ENCODE measurements around the gene COX19. TPM values are rescaled to one million over a fixed set of nuclear protein-coding genes. Genes with fewer than 3 reads are reported as not detected.

The COX19 gene
- total and polyA plus RNA-seq, 2 of the 13 experiments (the other 11 are each of a cell fraction or from before 2014, with no cell fraction given) = 11.5 to 21.7 TPM

DNA sequence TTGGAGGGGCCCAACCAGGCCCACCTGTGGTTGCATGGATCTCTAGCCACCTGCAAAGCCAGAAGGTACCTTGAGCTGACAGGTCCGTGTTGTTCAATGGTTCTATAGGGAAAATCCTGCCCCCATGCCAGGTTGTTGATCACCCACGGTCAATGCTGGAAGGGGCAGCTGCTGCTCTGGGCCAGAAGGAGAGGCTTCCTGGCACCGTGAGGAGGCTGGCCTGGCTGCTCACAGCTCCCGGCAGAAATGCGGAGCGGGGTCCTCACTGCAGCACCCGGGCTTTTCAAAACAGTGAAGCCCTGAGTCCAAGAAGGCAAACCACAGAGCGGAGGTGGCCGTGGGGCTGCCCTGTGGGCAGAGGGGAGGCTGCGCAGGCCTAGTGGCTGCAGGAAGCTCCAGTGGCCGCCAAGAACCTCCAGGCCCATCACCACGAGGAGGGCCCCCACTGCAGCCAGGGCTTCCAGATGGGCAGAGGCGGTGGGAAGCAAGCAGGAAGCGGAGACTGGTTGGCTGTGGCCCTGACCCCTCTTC, 44.0 kb upstream of the COX19 start:
- POLR2A ChIA-PET = interaction anchor here (0.7 to 1.1 kb wide), 2 partner anchors 10 to 69 kb away, joined by 4 read pairs; no protein-coding TSS in a partner anchor
- Histone ChIP-seq H4K20me1 (ENCODE audit: insufficient read depth, low read length) (no peaks in the 10 kb centered on the region), H3K36me3 (replicated peaks in 1 of 2; ENCODE audit: control insufficient read depth in 1 of 2, insufficient read depth in 2 of 2, low read length in 2 of 2) (peaks cover 2 to 9% of the 10 kb centered on the region in 2 experiments; a peak in 3 of 5 replicates), H2AFZ (ENCODE audit: low read length) (no peak overlapping the region), H3K9me3 (ENCODE audit: low read length) (no peaks in the 10 kb centered on the region), H3K27me3 (ENCODE audit: control insufficient read depth in 1 of 2, insufficient read depth in 2 of 2, low read length in 2 of 2) (no peaks in the 10 kb centered on the region), H3K4me2 (ENCODE audit: low read depth, low read length) (no peak overlapping the region), H3K4me1 (ENCODE audit: insufficient read depth, low read length) (peaks cover 35% of the 10 kb centered on the region), H3K4me3 (replicated peaks in 1 of 3; ENCODE audit: insufficient read depth in 1 of 3, low read depth in 2 of 3, low read length in 3 of 3) (no peak overlapping the region), H3K27ac (ENCODE audit: extremely low read length, insufficient read depth, low read length) (no peak overlapping the region), H3K79me2 (ENCODE audit: insufficient read depth, low read length) (peaks cover 4% of the 10 kb centered on the region), H3K9ac (ENCODE audit: insufficient read depth, low read depth, low read length) (no peak overlapping the region)
- DNase-seq (ENCODE audit: low spot score) = no peak
- in situ Hi-C loops (cut with HindIII; ENCODE audit: extremely low pct_ligation_motif_present, low pct_unique_long_range_greater_than_20kb) (no loop called here), intact Hi-C loops (cut with micrococcal nuclease; ENCODE audit: unreplicated experiment) (no loop called here)
- BruUV-seq (replicated peaks) = no TSS peak
- 93% methylated on average over 11 of the region's 14 CpGs for WGBS (ENCODE audit: low lambda C conversion rate)
- ATAC-seq = no peak
- CTCF ChIA-PET (ENCODE audit: low intra/inter-chr PET ratio, low total read pairs) = no interaction called here
- no peak for FAIRE-seq
- TF ChIP-seq GZF1 (CRISPR knock-in tag; IDR thresholded peaks at IDR 0.05) (no peak), TBL1XR1 (IDR thresholded peaks at IDR 0.05; ENCODE audit: borderline replicate concordance, low read length, partially characterized antibody) (no peak), MEIS1 (CRISPR knock-in tag; IDR thresholded peaks at IDR 0.05; ENCODE audit: borderline replicate concordance) (no peak), MED13 (CRISPR knock-in tag; IDR thresholded peaks at IDR 0.05) (no peak), ZNF746 (CRISPR knock-in tag; IDR thresholded peaks at IDR 0.05) (no peak), GABPB1 (CRISPR knock-in tag; IDR thresholded peaks at IDR 0.05) (no peak), NFRKB (IDR thresholded peaks at IDR 0.05) (no peak), ZMYM2 (CRISPR knock-in tag; IDR thresholded peaks at IDR 0.05) (no peak), PHF5A (CRISPR knock-in tag; IDR thresholded peaks at IDR 0.05; ENCODE audit: low read depth, unreplicated experiment) (no peak)
- TF ChIP-seq, protein P1, sequence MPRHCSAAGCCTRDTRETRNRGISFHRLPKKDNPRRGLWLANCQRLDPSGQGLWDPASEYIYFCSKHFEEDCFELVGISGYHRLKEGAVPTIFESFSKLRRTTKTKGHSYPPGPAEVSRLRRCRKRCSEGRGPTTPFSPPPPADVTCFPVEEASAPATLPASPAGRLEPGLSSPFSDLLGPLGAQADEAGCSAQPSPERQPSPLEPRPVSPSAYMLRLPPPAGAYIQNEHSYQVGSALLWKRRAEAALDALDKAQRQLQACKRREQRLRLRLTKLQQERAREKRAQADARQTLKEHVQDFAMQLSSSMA (CRISPR knock-in tag; IDR thresholded peaks at IDR 0.05) = no peak
